ENCODE data around the gene TMEM171. TPM values are rescaled to one million over a fixed set of nuclear protein-coding genes. Genes with fewer than 3 reads are reported as not detected.

TMEM171 gene
- total and polyA plus RNA-seq, 2 experiments from 2014 or later: 1.9 to 2.9 TPM

GRCh38 chr5:73118391-73118973 is 1.9 kb upstream of the TMEM171 start (continued):
- TF ChIP-seq, protein P1, sequence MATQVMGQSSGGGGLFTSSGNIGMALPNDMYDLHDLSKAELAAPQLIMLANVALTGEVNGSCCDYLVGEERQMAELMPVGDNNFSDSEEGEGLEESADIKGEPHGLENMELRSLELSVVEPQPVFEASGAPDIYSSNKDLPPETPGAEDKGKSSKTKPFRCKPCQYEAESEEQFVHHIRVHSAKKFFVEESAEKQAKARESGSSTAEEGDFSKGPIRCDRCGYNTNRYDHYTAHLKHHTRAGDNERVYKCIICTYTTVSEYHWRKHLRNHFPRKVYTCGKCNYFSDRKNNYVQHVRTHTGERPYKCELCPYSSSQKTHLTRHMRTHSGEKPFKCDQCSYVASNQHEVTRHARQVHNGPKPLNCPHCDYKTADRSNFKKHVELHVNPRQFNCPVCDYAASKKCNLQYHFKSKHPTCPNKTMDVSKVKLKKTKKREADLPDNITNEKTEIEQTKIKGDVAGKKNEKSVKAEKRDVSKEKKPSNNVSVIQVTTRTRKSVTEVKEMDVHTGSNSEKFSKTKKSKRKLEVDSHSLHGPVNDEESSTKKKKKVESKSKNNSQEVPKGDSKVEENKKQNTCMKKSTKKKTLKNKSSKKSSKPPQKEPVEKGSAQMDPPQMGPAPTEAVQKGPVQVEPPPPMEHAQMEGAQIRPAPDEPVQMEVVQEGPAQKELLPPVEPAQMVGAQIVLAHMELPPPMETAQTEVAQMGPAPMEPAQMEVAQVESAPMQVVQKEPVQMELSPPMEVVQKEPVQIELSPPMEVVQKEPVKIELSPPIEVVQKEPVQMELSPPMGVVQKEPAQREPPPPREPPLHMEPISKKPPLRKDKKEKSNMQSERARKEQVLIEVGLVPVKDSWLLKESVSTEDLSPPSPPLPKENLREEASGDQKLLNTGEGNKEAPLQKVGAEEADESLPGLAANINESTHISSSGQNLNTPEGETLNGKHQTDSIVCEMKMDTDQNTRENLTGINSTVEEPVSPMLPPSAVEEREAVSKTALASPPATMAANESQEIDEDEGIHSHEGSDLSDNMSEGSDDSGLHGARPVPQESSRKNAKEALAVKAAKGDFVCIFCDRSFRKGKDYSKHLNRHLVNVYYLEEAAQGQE (IDR thresholded peaks at IDR 0.05; ENCODE audit: unreplicated experiment): no peak
- no peak for TF ChIP-seq ZNF331 (CRISPR knock-in tag; IDR thresholded peaks at IDR 0.05; ENCODE audit: low read depth)
- TF ChIP-seq JUNB (IDR thresholded peaks at IDR 0.05; ENCODE audit: unreplicated experiment): no peak
- no peak for TF ChIP-seq EZH2phosphoT487 (IDR thresholded peaks at IDR 0.05; ENCODE audit: unreplicated experiment)
- TF ChIP-seq EZH2 (IDR thresholded peaks at IDR 0.05; ENCODE audit: low read depth, unreplicated experiment): no peak

DNA sequence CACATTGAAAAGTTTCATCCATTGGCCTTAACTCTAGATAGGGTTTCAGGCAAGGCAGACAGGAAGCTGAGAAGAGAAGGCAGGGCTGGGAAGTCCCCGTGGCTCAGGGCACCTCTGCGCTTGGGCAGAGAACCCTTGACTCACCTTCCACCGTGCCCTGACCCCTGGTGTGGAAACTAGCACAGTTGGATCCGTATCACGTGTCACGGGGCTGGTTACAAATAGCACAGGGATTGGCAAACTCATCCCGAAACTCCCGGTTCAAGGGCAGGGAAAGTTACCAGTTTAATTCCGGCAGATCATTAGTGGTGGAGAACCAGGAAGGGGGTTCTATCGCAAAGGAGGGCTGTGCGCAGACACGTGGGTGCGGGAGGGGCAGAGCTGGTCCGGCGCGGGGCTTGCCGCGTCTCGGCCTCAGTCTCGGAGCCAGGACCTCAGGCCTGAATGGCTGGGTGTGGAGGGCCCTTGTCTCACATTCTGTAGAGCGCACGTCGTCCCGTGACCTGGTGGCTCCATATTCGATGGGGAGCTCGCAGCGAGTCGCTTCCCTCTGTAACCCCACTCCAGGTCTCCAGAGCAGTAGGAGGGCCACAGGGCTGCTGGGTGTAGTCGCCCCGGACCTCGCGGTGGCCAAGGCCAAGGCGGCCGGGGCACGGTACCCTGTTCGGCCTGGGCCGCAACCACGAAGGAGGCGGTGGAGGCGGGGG is 771 bp upstream of the TMEM171 start:
- Histone ChIP-seq H3K27me3 (ENCODE audit: insufficient read depth) (peaks cover 56% of the 10 kb centered on the region), H3K79me2 (replicated peaks; ENCODE audit: insufficient read depth) (no peaks in the 10 kb centered on the region), H3F3A (replicated peaks; ENCODE audit: low read depth) (no peaks in the 10 kb centered on the region; the same call in 1 of the 2 replicates), H3K4me2 (peak overlapping the region; percentile 99), H3K27ac (ENCODE audit: low read depth) (no peak overlapping the region), H3K4me1 (ENCODE audit: insufficient read depth) (peaks cover 9% of the 10 kb centered on the region; the same call in 1 of the 2 replicates), H3K9me2 (ENCODE audit: insufficient read depth) (no peaks in the 10 kb centered on the region), H2AFZ (peak overlapping the region; percentile 96; the same call in 1 of the 2 replicates), H4K20me1 (replicated peaks; ENCODE audit: insufficient read depth) (no peaks in the 10 kb centered on the region), H3K4me3 (peak overlapping the region; percentile 87), H3K36me3 (ENCODE audit: insufficient read depth) (no peaks in the 10 kb centered on the region)
- Mint-ChIP-seq H3K27me3 (ENCODE audit: insufficient read depth, low read depth, poor library complexity) (peaks cover 37% of the 10 kb centered on the region), H3K4me3 (peak overlapping the region; percentile 65), H3K4me1 (peaks cover 24% of the 10 kb centered on the region), H3K36me3 (ENCODE audit: low read depth) (no peaks in the 10 kb centered on the region; the same call in 2 of the 3 replicates), H3K9me3 (no peaks in the 10 kb centered on the region), H3K27ac (no peak overlapping the region)
- TF ChIP-seq EZH2phosphoT487 (IDR thresholded peaks at IDR 0.05; ENCODE audit: unreplicated experiment) (no peak), ZNF114 (CRISPR knock-in tag; IDR thresholded peaks at IDR 0.05) (no peak), EZH2 (IDR thresholded peaks at IDR 0.05; ENCODE audit: low read depth, unreplicated experiment) (peak; percentile 18), STAT1 (IDR thresholded peaks at IDR 0.05; ENCODE audit: unreplicated experiment) (no peak), JUNB (IDR thresholded peaks at IDR 0.05; ENCODE audit: unreplicated experiment) (no peak)
- TF ChIP-seq, protein P2, sequence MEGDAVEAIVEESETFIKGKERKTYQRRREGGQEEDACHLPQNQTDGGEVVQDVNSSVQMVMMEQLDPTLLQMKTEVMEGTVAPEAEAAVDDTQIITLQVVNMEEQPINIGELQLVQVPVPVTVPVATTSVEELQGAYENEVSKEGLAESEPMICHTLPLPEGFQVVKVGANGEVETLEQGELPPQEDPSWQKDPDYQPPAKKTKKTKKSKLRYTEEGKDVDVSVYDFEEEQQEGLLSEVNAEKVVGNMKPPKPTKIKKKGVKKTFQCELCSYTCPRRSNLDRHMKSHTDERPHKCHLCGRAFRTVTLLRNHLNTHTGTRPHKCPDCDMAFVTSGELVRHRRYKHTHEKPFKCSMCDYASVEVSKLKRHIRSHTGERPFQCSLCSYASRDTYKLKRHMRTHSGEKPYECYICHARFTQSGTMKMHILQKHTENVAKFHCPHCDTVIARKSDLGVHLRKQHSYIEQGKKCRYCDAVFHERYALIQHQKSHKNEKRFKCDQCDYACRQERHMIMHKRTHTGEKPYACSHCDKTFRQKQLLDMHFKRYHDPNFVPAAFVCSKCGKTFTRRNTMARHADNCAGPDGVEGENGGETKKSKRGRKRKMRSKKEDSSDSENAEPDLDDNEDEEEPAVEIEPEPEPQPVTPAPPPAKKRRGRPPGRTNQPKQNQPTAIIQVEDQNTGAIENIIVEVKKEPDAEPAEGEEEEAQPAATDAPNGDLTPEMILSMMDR (conservative IDR thresholded peaks at IDR 0.05; ENCODE audit: low read depth in 2 of 2): no peak
- ATAC-seq (peak; percentile 62), DNase-seq (ENCODE audit: low spot score) (peak; percentile 69)
